ENCODE measurements around the gene NKPD1.
A peak's percentile ranks its signal among the peaks of the same experiment; 100 is the strongest.

The NKPD1 gene

GRCh38 chr19:45141203-45141900 lies 19.4 kb downstream of the NKPD1 start:
- TF ChIP-seq, protein P1, sequence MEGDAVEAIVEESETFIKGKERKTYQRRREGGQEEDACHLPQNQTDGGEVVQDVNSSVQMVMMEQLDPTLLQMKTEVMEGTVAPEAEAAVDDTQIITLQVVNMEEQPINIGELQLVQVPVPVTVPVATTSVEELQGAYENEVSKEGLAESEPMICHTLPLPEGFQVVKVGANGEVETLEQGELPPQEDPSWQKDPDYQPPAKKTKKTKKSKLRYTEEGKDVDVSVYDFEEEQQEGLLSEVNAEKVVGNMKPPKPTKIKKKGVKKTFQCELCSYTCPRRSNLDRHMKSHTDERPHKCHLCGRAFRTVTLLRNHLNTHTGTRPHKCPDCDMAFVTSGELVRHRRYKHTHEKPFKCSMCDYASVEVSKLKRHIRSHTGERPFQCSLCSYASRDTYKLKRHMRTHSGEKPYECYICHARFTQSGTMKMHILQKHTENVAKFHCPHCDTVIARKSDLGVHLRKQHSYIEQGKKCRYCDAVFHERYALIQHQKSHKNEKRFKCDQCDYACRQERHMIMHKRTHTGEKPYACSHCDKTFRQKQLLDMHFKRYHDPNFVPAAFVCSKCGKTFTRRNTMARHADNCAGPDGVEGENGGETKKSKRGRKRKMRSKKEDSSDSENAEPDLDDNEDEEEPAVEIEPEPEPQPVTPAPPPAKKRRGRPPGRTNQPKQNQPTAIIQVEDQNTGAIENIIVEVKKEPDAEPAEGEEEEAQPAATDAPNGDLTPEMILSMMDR (IDR thresholded peaks at IDR 0.05; ENCODE audit: borderline replicate concordance, control extremely low read depth, extremely low read depth, insufficient read depth, missing control alignments): no peak
- no peak for DNase-seq (ENCODE audit: low spot score)
- in situ Hi-C loops (cut with MboI; ENCODE audit: low sequenced_read_pairs, unreplicated experiment): no loop called here

- in situ Hi-C loops (cut with MboI; ENCODE audit: low sequenced_read_pairs, unreplicated experiment): no loop called here
- TF ChIP-seq, protein P1 (IDR thresholded peaks at IDR 0.05; ENCODE audit: borderline replicate concordance, control extremely low read depth, extremely low read depth, insufficient read depth, missing control alignments): no peak
- DNase-seq (ENCODE audit: low spot score): no peak
Observed at GRCh38 chr19:45140533-45140932, 20.2 kb downstream of the NKPD1 start.

GRCh38 chr19:45140144-45140503 lies 20.7 kb downstream of the NKPD1 start:
- TF ChIP-seq, protein P1 (IDR thresholded peaks at IDR 0.05; ENCODE audit: borderline replicate concordance, control extremely low read depth, extremely low read depth, insufficient read depth, missing control alignments): no peak
- DNase-seq (ENCODE audit: low spot score): no peak
- in situ Hi-C loops (cut with MboI; ENCODE audit: low sequenced_read_pairs, unreplicated experiment): no loop called here

DNA sequence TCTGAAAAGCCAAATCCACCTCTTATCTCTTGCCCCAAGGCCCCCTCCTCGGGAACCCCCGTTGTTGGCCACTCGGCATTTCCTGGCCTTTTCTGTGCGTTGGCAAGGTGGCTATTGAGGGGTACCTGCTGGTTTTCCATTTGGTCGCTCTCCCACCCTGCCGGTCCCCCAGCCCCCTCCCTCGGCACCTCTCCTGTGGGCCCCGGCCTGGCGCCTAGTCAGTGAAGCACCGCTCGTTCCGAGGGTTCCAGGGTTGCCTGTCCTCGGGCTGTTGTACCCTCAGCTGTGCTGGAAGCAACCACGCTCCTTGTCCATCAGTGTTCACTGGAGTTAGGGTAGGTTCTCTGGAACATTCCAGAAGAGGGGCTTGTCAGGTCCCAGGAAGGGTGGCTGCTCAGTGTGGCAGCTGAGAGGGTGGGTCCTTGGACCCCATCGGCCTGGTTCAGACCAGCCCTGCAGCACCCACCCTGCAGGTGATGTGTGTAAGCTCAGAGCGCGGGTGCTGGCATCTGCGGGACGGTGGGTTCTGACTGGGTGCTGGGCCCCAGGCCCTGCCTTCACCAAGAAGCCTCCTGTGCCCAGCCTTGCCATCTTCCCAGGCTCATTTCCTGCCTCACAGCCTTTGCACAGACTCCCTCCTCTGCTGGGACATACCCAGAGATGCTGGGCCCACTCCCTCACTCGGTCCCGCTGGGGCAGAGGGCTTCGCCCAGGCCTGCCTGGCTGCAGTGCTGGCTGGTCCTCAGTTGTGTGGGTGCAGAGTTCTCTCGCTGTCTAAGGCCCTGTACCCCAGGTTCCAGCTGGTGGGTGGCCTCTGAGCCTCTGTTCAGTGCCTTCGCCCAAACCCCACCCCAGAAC lies 21.3 kb downstream of the NKPD1 start:
- in situ Hi-C loops (cut with MboI; ENCODE audit: low sequenced_read_pairs, unreplicated experiment): no loop called here
- TF ChIP-seq, protein P1 (IDR thresholded peaks at IDR 0.05; ENCODE audit: borderline replicate concordance, control extremely low read depth, extremely low read depth, insufficient read depth, missing control alignments): no peak
- DNase-seq (ENCODE audit: low spot score): no peak

GRCh38 chr19:45138303-45138751 lies 22.5 kb downstream of the NKPD1 start:
- in situ Hi-C loops (cut with MboI; ENCODE audit: low sequenced_read_pairs, unreplicated experiment): no loop called here
- DNase-seq (ENCODE audit: low spot score): no peak
- TF ChIP-seq, protein P1 (IDR thresholded peaks at IDR 0.05; ENCODE audit: borderline replicate concordance, control extremely low read depth, extremely low read depth, insufficient read depth, missing control alignments): no peak

GRCh38 chr19:45137179-45137761 lies 23.5 kb downstream of the NKPD1 start:
- TF ChIP-seq, protein P1 (IDR thresholded peaks at IDR 0.05; ENCODE audit: borderline replicate concordance, control extremely low read depth, extremely low read depth, insufficient read depth, missing control alignments): peak; percentile 22
- in situ Hi-C loops (cut with MboI; ENCODE audit: low sequenced_read_pairs, unreplicated experiment): no loop called here
- peak; percentile 89 for DNase-seq (ENCODE audit: low spot score)

Data from GM13976 (cell line).